ENCODE measurements around the gene PAX7. TPM values are rescaled to one million over a fixed set of nuclear protein-coding genes. Genes with fewer than 3 reads are reported as not detected.

PAX7 gene
- total RNA-seq, 1 donor from 2014 or later, result 0.05 TPM

DNA sequence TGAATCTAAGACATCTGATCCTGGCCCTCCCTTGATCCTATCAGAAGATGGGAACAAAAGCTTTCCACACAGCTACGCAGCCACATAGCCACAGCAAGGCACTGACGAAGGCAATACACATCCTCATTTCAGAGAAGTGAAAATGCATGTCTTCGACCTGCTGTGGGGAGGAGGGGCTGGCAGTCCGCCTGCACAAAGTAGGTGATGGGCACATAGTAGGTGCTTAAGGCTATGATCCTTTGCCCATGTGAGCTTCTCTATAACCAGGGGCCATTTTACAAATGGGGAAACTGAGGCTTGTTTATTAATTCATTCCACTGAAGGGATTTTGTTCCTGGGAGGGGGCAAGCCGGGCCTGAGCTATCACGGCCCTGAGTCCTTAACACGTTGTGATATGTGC, 94.2 kb downstream of the PAX7 start:
- H3K4me3 ChIP-seq (ENCODE audit: insufficient read depth, low read depth, low read length), result no peak overlapping the region
- no peak overlapping the region for H3K27ac Mint-ChIP-seq (ENCODE audit: unreplicated experiment)
- H3K27ac ChIP-seq (ENCODE audit: low read depth, low read length), result no peak overlapping the region
- H3K36me3 ChIP-seq (ENCODE audit: insufficient read depth, low read length), result no peaks in the 10 kb centered on the region
- no peaks in the 10 kb centered on the region for H3K4me1 Mint-ChIP-seq (ENCODE audit: low read depth, unreplicated experiment)
- no peak overlapping the region for H3K9ac ChIP-seq (ENCODE audit: low read length)
- H3K27me3 ChIP-seq (ENCODE audit: insufficient read depth, low read length), result peaks cover 8% of the 10 kb centered on the region
- FAIRE-seq (no peak), DNase-seq (ENCODE audit: low read depth) (no peak)
- H3K27me3 Mint-ChIP-seq (ENCODE audit: low read depth, unreplicated experiment), result peaks cover 77% of the 10 kb centered on the region
- H3K4me1 ChIP-seq (ENCODE audit: insufficient read depth, low read length), result no peaks in the 10 kb centered on the region
- H3K4me2 ChIP-seq (ENCODE audit: low read length), result no peak overlapping the region
- no peaks in the 10 kb centered on the region for H3K9me3 Mint-ChIP-seq (ENCODE audit: unreplicated experiment)
- H3K79me2 ChIP-seq (ENCODE audit: insufficient read depth, low read length), result no peaks in the 10 kb centered on the region
- H4K20me1 ChIP-seq (ENCODE audit: insufficient read depth, low read length), result no peaks in the 10 kb centered on the region
- no peaks in the 10 kb centered on the region for H3K36me3 Mint-ChIP-seq (ENCODE audit: low read depth, unreplicated experiment)
- TF ChIP-seq EZH2 (IDR thresholded peaks at IDR 0.05; ENCODE audit: insufficient read depth, low read length), result no peak
- TF ChIP-seq, protein P1, sequence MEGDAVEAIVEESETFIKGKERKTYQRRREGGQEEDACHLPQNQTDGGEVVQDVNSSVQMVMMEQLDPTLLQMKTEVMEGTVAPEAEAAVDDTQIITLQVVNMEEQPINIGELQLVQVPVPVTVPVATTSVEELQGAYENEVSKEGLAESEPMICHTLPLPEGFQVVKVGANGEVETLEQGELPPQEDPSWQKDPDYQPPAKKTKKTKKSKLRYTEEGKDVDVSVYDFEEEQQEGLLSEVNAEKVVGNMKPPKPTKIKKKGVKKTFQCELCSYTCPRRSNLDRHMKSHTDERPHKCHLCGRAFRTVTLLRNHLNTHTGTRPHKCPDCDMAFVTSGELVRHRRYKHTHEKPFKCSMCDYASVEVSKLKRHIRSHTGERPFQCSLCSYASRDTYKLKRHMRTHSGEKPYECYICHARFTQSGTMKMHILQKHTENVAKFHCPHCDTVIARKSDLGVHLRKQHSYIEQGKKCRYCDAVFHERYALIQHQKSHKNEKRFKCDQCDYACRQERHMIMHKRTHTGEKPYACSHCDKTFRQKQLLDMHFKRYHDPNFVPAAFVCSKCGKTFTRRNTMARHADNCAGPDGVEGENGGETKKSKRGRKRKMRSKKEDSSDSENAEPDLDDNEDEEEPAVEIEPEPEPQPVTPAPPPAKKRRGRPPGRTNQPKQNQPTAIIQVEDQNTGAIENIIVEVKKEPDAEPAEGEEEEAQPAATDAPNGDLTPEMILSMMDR (IDR thresholded peaks at IDR 0.05; ENCODE audit: insufficient read depth, low read depth, low read length), result no peak
- no peaks in the 10 kb centered on the region for H3K9me3 ChIP-seq (ENCODE audit: insufficient read depth, low read depth, low read length)
- H2AFZ ChIP-seq (ENCODE audit: low read depth, low read length), result no peak overlapping the region
- H3K4me3 Mint-ChIP-seq (ENCODE audit: unreplicated experiment), result no peak overlapping the region

DNA sequence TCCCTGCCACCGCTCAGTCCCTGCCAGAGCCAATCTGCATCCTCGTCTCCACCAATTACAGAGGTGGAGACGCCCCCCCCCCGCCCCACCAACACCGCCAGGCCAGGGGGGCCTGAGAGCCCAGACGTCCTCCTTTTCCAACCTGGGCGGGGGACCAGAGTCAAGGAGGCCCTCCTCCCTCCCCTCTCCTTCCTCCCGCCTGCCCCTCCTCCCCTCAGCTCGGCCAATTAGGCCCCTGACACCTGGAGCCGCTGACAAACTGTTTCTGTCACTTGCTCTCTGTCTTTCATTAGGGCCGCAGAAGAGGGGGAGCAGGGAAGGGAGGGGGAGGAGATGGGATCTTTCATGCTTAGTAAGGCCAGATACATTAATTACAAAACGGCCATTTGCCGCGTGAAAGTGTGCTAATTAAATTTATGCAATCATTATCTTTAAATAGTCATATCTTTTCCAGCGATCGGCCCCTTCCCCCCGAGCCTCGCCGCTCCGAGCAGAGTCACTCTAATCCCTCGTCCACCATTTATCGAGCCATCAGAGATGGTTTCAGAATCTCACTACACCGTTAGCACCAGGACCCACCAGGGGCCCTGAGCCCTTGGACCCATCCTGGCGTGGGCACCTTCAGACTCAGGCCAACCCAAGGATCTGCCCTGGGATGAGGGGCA, 94.7 kb downstream of the PAX7 start:
- H3K4me1 ChIP-seq (ENCODE audit: insufficient read depth, low read length), result no peaks in the 10 kb centered on the region
- no peaks in the 10 kb centered on the region for H4K20me1 ChIP-seq (ENCODE audit: insufficient read depth, low read length)
- no peak overlapping the region for H3K4me3 Mint-ChIP-seq (ENCODE audit: unreplicated experiment)
- H3K36me3 Mint-ChIP-seq (ENCODE audit: low read depth, unreplicated experiment), result no peaks in the 10 kb centered on the region
- H3K36me3 ChIP-seq (ENCODE audit: insufficient read depth, low read length), result no peaks in the 10 kb centered on the region
- no peak overlapping the region for H3K9ac ChIP-seq (ENCODE audit: low read length)
- no peaks in the 10 kb centered on the region for H3K9me3 ChIP-seq (ENCODE audit: insufficient read depth, low read depth, low read length)
- no peak overlapping the region for H3K27ac ChIP-seq (ENCODE audit: low read depth, low read length)
- no peak for DNase-seq (ENCODE audit: low read depth)
- H3K27me3 Mint-ChIP-seq (ENCODE audit: low read depth, unreplicated experiment), result peaks cover 73% of the 10 kb centered on the region
- no peaks in the 10 kb centered on the region for H3K4me1 Mint-ChIP-seq (ENCODE audit: low read depth, unreplicated experiment)
- H3K9me3 Mint-ChIP-seq (ENCODE audit: unreplicated experiment), result no peaks in the 10 kb centered on the region
- H3K27me3 ChIP-seq (ENCODE audit: insufficient read depth, low read length), result peaks cover 8% of the 10 kb centered on the region
- H3K4me3 ChIP-seq (ENCODE audit: insufficient read depth, low read depth, low read length), result no peak overlapping the region
- no peak overlapping the region for H2AFZ ChIP-seq (ENCODE audit: low read depth, low read length)
- H3K27ac Mint-ChIP-seq (ENCODE audit: unreplicated experiment), result no peak overlapping the region
- no peak overlapping the region for H3K4me2 ChIP-seq (ENCODE audit: low read length)
- TF ChIP-seq, protein P1 (IDR thresholded peaks at IDR 0.05; ENCODE audit: insufficient read depth, low read depth, low read length), result no peak
- no peak for TF ChIP-seq EZH2 (IDR thresholded peaks at IDR 0.05; ENCODE audit: insufficient read depth, low read length)
- no peaks in the 10 kb centered on the region for H3K79me2 ChIP-seq (ENCODE audit: insufficient read depth, low read length)
- no peak for FAIRE-seq

DNA sequence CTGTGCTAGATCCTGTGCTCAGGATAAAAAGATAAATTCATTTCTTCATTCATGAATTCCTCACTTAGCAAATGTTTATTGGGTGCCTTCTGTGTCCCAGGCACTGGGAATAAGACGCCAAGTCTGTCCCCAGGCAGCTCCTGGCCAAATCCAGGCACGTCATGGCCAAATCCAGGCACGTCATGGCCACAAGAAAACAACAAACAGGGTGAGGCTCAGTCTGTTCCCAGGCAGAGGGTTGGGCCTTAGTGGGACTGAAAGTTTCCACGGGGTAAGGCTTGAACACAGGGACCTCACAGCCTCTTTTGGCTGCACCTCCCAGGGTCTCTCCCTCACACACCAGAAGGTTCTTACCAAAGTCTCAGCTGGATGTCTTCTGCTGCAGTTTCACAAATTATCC, 95.7 kb downstream of the PAX7 start:
- DNase-seq (ENCODE audit: low read depth) (no peak), FAIRE-seq (no peak)
- peaks cover 8% of the 10 kb centered on the region for H3K27me3 ChIP-seq (ENCODE audit: insufficient read depth, low read length)
- Mint-ChIP-seq H3K27ac (ENCODE audit: unreplicated experiment) (no peak overlapping the region), H3K4me1 (ENCODE audit: low read depth, unreplicated experiment) (no peaks in the 10 kb centered on the region), H3K4me3 (ENCODE audit: unreplicated experiment) (no peak overlapping the region), H3K27me3 (ENCODE audit: low read depth, unreplicated experiment) (peaks cover 63% of the 10 kb centered on the region), H3K36me3 (ENCODE audit: low read depth, unreplicated experiment) (no peaks in the 10 kb centered on the region), H3K9me3 (ENCODE audit: unreplicated experiment) (no peaks in the 10 kb centered on the region)
- no peak overlapping the region for H3K9ac ChIP-seq (ENCODE audit: low read length)
- TF ChIP-seq, protein P1 (IDR thresholded peaks at IDR 0.05; ENCODE audit: insufficient read depth, low read depth, low read length), result no peak
- TF ChIP-seq EZH2 (IDR thresholded peaks at IDR 0.05; ENCODE audit: insufficient read depth, low read length), result no peak
- no peak overlapping the region for H3K27ac ChIP-seq (ENCODE audit: low read depth, low read length)
- no peak overlapping the region for H3K4me2 ChIP-seq (ENCODE audit: low read length)
- no peaks in the 10 kb centered on the region for H3K4me1 ChIP-seq (ENCODE audit: insufficient read depth, low read length)
- no peaks in the 10 kb centered on the region for H3K79me2 ChIP-seq (ENCODE audit: insufficient read depth, low read length)
- no peaks in the 10 kb centered on the region for H3K9me3 ChIP-seq (ENCODE audit: insufficient read depth, low read depth, low read length)
- no peaks in the 10 kb centered on the region for H3K36me3 ChIP-seq (ENCODE audit: insufficient read depth, low read length)
- no peak overlapping the region for H2AFZ ChIP-seq (ENCODE audit: low read depth, low read length)
- H4K20me1 ChIP-seq (ENCODE audit: insufficient read depth, low read length), result no peaks in the 10 kb centered on the region
- no peak overlapping the region for H3K4me3 ChIP-seq (ENCODE audit: insufficient read depth, low read depth, low read length)

All from astrocyte (in vitro differentiated cells and primary cell).